Measurements from ENCODE around the gene FCN1. TPM values are rescaled to one million over a fixed set of nuclear protein-coding genes. Genes with fewer than 3 reads are reported as not detected.

FCN1 gene
- total RNA-seq, 1 donor from 2014 or later: not detected

DNA sequence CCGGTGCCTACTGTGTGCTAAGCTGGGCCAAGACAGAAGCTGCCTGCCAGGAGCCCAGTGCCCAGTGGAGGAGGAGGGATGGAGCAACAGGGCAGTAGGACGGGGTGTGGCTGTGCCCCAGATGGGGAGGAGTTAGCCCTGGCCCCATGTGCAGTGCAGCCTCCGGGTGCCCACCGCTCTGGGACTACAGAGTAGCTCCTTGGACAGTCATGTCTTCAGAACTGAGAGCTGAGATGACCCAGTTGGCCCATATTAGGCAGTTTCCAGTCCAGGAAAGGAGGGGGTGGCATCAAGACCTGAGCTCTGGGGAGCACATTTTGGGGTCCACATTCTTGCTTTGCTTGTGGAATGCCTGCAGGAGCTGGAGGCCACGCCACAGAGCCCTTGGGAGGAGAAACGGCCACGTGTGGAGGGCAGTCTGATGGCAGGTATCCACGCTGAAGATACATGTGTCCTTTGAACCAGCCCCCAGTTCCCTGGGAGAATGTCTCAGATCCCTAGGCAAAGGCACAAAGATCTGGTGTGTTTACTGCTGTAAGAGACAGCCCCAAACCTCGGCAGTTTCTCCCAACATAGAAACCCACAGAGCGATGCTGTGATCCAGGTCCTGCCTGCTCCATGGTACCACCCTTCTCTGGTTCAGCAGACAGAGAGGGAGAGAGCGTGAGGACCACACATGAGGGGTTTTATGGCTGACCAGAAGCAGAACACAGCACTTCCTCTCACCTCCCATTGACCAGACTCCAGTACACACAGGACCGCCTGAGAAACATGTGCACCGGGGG lies 46.8 kb upstream of the FCN1 start:
- Mint-ChIP-seq H3K9me3 (no peaks in the 10 kb centered on the region), H3K36me3 (no peaks in the 10 kb centered on the region), H3K4me1 (peaks cover 11% of the 10 kb centered on the region), H3K27me3 (ENCODE audit: low read depth) (peaks cover 9% of the 10 kb centered on the region), H3K4me3 (no peak overlapping the region), H3K27ac (no peak overlapping the region)
- no peak for TF ChIP-seq CTCF (IDR thresholded peaks at IDR 0.05; ENCODE audit: unreplicated experiment)
- DNase-seq (ENCODE audit: low spot score in 2 of 2, unreplicated experiment in 2 of 2): no peak

DNA sequence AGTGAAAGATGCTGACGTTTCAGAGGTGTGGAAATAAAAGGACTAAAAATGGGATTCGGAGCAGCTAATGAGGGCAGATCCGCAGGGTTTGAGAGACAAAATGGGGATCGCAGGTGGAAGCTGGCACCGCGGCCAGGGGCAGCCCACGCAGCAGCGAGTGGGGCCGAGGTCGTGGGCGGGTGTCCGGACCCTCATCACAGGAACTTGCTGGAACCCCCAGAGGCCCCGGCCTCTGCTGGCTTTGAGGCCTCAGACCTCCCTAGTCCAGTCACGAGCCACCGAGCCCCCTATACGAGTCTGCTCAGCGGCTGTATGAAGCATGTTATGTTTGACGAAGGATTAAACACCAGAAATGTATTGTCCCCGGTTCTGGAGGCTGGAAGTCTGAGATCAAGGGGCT lies 45.8 kb upstream of the FCN1 start:
- no peak for DNase-seq (ENCODE audit: low spot score in 2 of 2, unreplicated experiment in 2 of 2)
- peaks cover 9% of the 10 kb centered on the region for H3K27me3 Mint-ChIP-seq (ENCODE audit: low read depth)
- no peaks in the 10 kb centered on the region for H3K9me3 Mint-ChIP-seq
- no peaks in the 10 kb centered on the region for H3K36me3 Mint-ChIP-seq
- TF ChIP-seq CTCF (IDR thresholded peaks at IDR 0.05; ENCODE audit: unreplicated experiment): no peak
- no peak overlapping the region for H3K4me3 Mint-ChIP-seq
- peaks cover 11% of the 10 kb centered on the region for H3K4me1 Mint-ChIP-seq
- no peak overlapping the region for H3K27ac Mint-ChIP-seq

DNA sequence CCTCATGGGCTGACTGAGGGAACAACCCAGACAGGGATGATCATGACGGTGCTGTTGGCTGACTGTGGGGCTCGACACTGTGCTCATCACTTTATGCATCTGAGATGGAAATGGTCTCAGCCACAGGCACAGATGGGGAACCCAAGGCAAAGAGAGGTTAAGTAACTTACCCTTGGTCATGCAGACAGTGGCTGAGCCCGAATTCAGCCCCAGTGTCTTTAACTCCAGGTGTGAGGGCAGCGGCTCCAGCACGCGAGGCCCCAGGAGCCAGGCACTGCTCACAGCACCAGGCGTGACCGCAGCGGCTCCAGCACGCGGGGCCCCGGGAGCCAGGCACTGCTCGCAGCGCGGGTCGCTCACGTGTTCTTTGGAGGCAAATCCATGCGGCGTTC lies 45.3 kb upstream of the FCN1 start:
- no peaks in the 10 kb centered on the region for H3K9me3 Mint-ChIP-seq
- peaks cover 9% of the 10 kb centered on the region for H3K27me3 Mint-ChIP-seq (ENCODE audit: low read depth)
- TF ChIP-seq CTCF (IDR thresholded peaks at IDR 0.05; ENCODE audit: unreplicated experiment): no peak
- no peak overlapping the region for H3K27ac Mint-ChIP-seq
- H3K4me1 Mint-ChIP-seq: peaks cover 7% of the 10 kb centered on the region
- no peak overlapping the region for H3K4me3 Mint-ChIP-seq
- no peak for DNase-seq (ENCODE audit: low spot score in 2 of 2, unreplicated experiment in 2 of 2)
- no peaks in the 10 kb centered on the region for H3K36me3 Mint-ChIP-seq

DNA sequence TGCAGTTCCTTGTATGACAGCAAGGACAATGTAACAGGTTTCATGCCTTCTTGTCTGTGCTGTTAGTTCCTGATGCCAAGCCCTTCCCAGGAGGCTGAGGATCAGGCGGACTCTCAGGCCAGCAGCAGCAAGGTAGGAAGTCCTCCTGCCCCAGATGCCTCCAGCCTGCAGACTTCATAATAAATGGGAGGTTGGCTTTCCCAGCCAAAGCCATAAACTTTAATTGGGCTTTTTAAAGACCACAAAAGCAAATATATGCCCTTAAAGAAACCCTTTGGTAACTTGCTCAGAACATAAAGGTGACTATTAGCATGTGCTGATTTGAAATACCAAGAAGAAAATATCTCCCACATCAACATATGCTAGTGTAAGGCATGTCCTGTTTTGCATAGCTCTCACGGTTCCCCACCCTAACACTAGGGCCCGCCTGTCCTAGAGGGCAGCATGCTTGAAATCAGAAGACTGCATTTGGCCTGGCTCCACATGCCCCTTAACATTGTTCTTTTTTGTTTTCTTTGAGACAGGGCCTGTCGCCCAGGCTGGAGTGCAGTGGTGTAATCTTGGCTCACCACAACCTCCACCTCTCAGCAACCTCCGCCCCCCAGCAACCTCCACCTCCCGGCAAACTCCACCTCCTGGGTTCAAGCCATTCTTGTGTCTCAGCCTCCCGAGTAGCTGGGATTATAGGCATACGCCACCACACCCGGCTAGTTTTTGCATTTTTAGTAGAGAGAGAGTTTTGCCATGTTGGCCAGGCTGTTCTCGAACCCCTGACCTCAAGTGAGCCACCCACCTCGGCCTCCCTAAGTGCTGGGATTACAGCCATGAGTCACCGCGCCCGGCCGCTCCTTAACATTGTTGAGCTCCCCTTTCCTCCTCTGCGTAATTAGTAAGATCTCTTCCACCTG lies 44.6 kb upstream of the FCN1 start:
- no peak overlapping the region for H3K4me3 Mint-ChIP-seq
- H3K27me3 Mint-ChIP-seq (ENCODE audit: low read depth): peaks cover 7% of the 10 kb centered on the region
- H3K4me1 Mint-ChIP-seq: peaks cover under 1% of the 10 kb centered on the region
- H3K36me3 Mint-ChIP-seq: no peaks in the 10 kb centered on the region
- H3K27ac Mint-ChIP-seq: no peak overlapping the region
- no peak for DNase-seq (ENCODE audit: low spot score in 2 of 2, unreplicated experiment in 2 of 2)
- no peak for TF ChIP-seq CTCF (IDR thresholded peaks at IDR 0.05; ENCODE audit: unreplicated experiment)
- H3K9me3 Mint-ChIP-seq: no peaks in the 10 kb centered on the region

DNA sequence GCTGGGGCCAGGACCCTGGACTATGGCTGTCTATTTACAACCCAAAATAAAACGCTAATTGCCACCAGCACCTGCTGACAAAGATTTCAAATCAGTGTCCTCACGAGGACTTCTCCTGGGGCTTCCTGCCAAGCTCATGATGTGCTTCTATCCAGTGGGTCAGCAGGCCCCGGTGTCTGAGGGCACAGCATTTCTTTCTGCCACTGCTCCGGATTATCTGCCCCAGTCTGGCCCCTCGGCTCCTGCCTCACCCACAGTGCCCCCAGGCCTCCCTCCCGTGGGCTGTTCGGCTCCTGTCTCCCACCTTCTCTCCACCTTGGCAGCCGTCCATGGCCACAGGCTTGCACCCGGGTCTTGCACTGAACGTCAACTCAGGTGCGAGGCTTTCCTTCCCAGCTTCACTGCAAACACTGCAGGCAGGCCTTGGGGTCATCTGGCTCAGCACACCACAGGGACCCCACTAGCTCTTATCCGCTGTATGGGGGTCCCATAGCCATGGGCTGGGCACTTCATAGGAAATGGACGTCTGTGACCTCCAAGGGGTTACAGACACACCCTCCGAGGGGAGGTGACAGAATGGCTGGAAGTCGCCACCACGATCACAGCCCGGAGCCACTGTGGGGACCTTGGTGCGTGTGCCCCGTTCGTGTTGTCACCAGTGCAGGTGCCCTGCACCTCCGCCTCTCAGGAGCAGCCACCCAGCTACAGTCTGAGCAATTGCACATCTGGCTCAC lies 43.8 kb upstream of the FCN1 start:
- DNase-seq (ENCODE audit: low spot score in 2 of 2, unreplicated experiment in 2 of 2): no peak
- Mint-ChIP-seq H3K9me3 (no peaks in the 10 kb centered on the region), H3K4me3 (no peak overlapping the region), H3K36me3 (no peaks in the 10 kb centered on the region), H3K27me3 (ENCODE audit: low read depth) (peaks cover 7% of the 10 kb centered on the region), H3K4me1 (no peaks in the 10 kb centered on the region), H3K27ac (no peak overlapping the region)
- TF ChIP-seq CTCF (IDR thresholded peaks at IDR 0.05; ENCODE audit: unreplicated experiment): no peak
